Measurements from ENCODE around the gene PRG3. TPM values are rescaled to one million over a fixed set of nuclear protein-coding genes. Genes with fewer than 3 reads are reported as not detected.
A peak's percentile ranks its signal among the peaks of the same experiment; 100 is the strongest.

PRG3 gene
- total RNA-seq, 2 donors from 2014 or later = not detected

DNA sequence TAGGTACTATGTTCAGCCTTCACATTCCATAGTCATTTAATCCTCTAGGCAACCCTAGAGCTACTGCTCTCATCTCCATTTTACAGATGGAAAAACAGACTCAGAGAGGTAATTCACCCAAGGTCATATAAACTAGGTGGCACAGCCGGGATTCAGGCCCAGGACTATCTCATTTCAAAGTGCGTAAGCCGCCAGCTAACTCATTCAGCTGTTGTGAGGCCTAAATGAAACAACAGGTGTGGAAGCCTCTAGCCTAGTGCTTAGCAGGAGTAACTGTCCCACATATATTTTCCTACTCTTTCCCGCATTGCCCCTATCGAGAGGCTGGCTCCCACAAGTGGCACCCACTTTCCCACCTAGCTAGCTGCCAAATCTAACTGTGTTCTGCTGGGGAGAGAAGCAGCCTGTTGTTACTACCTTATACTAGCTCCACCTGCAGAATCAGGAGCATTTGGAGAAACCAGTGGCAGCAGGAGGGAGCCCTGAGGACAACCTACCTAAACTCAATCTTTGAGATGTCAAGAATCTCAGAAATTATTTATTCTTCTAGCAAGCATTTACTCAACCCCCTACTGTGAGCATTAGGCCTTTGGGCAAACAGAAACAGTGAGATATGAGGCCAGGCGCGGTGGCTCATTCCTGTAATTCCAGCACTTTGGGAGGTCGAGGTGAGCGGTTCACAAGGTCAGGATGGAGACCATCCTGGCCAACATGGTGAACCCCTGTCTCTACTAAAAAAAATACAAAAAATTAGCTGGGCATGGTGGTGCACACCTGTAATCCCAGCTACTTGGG is 20.9 kb downstream of the PRG3 start:
- Histone ChIP-seq H3K27me3 (no peaks in the 10 kb centered on the region), H3K27ac (no peak overlapping the region), H3K4me1 (peaks cover 0 to 11% of the 10 kb centered on the region in 2 donors), H3K9me3 (no peaks in the 10 kb centered on the region), H3K36me3 (no peaks in the 10 kb centered on the region), H3K4me3 (no peak overlapping the region)
- no peak for DNase-seq (ENCODE audit: low spot score)
- TF ChIP-seq, protein P1, sequence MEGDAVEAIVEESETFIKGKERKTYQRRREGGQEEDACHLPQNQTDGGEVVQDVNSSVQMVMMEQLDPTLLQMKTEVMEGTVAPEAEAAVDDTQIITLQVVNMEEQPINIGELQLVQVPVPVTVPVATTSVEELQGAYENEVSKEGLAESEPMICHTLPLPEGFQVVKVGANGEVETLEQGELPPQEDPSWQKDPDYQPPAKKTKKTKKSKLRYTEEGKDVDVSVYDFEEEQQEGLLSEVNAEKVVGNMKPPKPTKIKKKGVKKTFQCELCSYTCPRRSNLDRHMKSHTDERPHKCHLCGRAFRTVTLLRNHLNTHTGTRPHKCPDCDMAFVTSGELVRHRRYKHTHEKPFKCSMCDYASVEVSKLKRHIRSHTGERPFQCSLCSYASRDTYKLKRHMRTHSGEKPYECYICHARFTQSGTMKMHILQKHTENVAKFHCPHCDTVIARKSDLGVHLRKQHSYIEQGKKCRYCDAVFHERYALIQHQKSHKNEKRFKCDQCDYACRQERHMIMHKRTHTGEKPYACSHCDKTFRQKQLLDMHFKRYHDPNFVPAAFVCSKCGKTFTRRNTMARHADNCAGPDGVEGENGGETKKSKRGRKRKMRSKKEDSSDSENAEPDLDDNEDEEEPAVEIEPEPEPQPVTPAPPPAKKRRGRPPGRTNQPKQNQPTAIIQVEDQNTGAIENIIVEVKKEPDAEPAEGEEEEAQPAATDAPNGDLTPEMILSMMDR (IDR thresholded peaks at IDR 0.05) = no peak

DNA sequence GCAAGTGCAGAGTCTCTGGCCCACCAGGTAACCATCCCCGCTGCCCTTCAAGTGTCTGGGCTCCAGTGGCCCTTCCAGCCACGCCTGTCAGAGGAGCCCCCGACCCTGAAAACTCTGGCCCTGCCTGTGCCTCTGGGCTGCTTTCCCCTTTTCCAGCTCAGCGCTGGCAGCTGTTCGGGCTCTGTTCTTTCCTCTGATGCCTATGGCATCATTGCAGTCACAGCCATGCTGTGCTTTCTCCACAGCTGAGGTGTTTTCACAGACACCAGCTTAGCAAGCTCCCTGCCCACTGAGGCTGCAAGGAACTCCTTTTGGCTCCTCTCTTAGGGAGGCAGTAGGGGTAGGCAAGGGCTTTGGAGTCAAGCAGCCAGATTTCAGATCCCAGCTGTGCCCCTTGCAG is 21.6 kb downstream of the PRG3 start:
- H3K36me3 ChIP-seq = no peaks in the 10 kb centered on the region
- no peak for DNase-seq (ENCODE audit: low spot score)
- no peak overlapping the region for H3K27ac ChIP-seq
- peaks cover 0 to 11% of the 10 kb centered on the region in 2 donors for H3K4me1 ChIP-seq
- no peaks in the 10 kb centered on the region for H3K9me3 ChIP-seq
- TF ChIP-seq, protein P1 (IDR thresholded peaks at IDR 0.05) = no peak
- H3K27me3 ChIP-seq = no peaks in the 10 kb centered on the region
- H3K4me3 ChIP-seq = no peak overlapping the region

DNA sequence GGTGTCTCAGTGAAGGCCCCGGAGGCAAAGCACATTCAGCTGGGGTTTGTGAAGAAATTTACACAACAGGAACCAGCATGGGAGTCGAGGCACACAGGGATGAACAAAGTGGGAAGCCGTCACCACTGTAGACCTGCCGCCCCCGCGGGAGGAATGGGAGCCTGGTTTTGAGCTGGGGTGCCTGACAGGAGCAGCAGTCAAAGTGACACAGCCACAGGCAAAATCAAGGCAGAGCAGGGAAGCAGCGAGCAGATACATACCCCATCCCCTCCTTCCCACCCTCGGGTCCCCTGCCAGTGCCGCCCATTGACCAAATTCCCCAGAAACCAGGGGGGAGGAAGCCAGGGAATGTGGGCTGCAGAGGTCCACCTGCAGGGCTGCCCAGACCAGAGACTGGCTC is 22.0 kb downstream of the PRG3 start:
- Histone ChIP-seq H3K27ac (no peak overlapping the region), H3K4me1 (peaks cover 0 to 11% of the 10 kb centered on the region in 2 donors), H3K36me3 (no peaks in the 10 kb centered on the region), H3K4me3 (no peak overlapping the region), H3K9me3 (no peaks in the 10 kb centered on the region), H3K27me3 (no peaks in the 10 kb centered on the region)
- no peak for DNase-seq (ENCODE audit: low spot score)
- TF ChIP-seq, protein P1 (IDR thresholded peaks at IDR 0.05) = no peak

DNA sequence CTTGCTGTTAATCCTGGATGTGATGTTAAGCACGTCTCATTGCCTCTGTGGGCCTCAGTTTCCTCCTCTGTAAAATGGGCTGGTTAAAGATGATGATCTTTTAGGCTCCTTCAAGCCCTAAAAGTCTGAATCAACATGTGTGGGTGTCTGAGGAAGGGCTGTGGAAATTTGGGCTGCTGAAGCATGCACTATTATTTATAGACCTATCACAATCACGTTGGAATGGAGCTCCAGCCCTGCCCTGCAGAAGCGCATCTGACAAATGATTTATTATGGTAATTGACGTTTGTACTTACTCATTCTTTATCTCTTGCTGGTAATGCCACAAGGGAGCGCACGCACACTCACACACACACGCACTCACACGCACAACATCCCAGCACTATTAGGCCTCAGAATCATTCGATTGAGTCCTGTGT is 22.4 kb downstream of the PRG3 start:
- no peak overlapping the region for H3K4me3 ChIP-seq
- no peak overlapping the region for H3K27ac ChIP-seq
- no peaks in the 10 kb centered on the region for H3K36me3 ChIP-seq
- peaks cover 0 to 11% of the 10 kb centered on the region in 2 donors for H3K4me1 ChIP-seq
- H3K27me3 ChIP-seq = no peaks in the 10 kb centered on the region
- TF ChIP-seq, protein P1 (IDR thresholded peaks at IDR 0.05) = no peak
- no peaks in the 10 kb centered on the region for H3K9me3 ChIP-seq
- DNase-seq (ENCODE audit: low spot score) = no peak

DNA sequence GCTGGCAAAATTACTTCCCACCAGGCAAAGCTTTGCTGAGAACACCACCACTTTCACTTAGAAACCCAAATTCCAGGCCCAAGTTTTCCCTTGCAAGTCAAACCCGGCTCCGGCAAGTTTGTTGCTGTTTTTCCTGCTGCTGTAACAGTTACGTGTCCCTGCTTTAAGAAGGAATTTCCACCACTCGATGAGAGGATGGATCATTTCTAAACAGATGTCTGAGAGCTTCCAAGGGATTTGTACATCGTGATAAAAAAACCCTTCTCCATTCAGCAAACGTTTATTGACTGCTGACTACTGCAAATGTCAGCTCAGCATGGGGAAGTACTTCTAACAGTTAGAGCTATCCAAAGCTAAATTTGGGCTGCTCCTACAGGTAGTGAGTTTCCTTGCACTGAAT is 23.1 kb downstream of the PRG3 start:
- no peak for DNase-seq (ENCODE audit: low spot score)
- Histone ChIP-seq H3K27ac (peak overlapping the region in 1 of 2 donors; percentile 4), H3K9me3 (no peaks in the 10 kb centered on the region), H3K36me3 (no peaks in the 10 kb centered on the region), H3K4me1 (peaks cover 0 to 11% of the 10 kb centered on the region in 2 donors), H3K27me3 (no peaks in the 10 kb centered on the region), H3K4me3 (no peak overlapping the region)
- TF ChIP-seq, protein P1 (IDR thresholded peaks at IDR 0.05) = no peak

Measured in right atrium auricular region (tissue), 2 donors.